BJ (cell line): ENCODE data around the gene USF1. TPM values are rescaled to one million over a fixed set of nuclear protein-coding genes. Genes with fewer than 3 reads are reported as not detected.
"Not testable (repeated sequence)": the region's sequence is repeated elsewhere in the genome, so short reads cannot be mapped to it uniquely, and the experiment has no call there.

Experiments
- CTCF ChIA-PET: fragments of 350-600 bp; formaldehyde crosslinking; extraction: SDS; loops from one replicate; lab custom pipeline; 2021; ENCODE audit warnings: antibody characterized with exemption, inconsistent platforms; lab: Yijun Ruan, JAX
- POLR2A ChIA-PET: fragments of 300-600 bp; sonication (Branson Sonifier 250); formaldehyde crosslinking; extraction: SDS; loops from one replicate; lab custom pipeline; 2021; ENCODE audit warnings: antibody characterized with exemption; lab: Charles Lee
- DNase-seq: peaks from one replicate; pipeline ENCODE4 v3.0.0-alpha.2; 2011; ENCODE audit warnings: low read depth
- H3K27me3 ChIP-seq: 2 replicates; pipeline ENCODE4 v1.6.0; 2011; ENCODE audit warnings: low read length; ENCODE audit not compliant: control insufficient read depth, insufficient read depth
- H3K36me3 ChIP-seq: 2 replicates; pipeline ENCODE4 v1.5.1; 2011; ENCODE audit warnings: low read length; ENCODE audit not compliant: control insufficient read depth, insufficient read depth
- H3K4me3 ChIP-seq: 2 replicates; pipeline ENCODE4 v1.5.1; 2011; ENCODE audit warnings: low read depth, mild to moderate bottlenecking, control low read depth, low read length
- polyA plus RNA-seq: library from polyadenylated mRNA; depleted of rRNA; stranded (reverse); fragments of >200 nt; gene quantifications from 2 replicates; pipeline ENCODE4 v1.2.3, GENCODE V29; 2011
- TF ChIP-seq, protein P1 (sequence below): IDR thresholded peaks from 2 replicates; pipeline ENCODE4 v1.5.1; 2011; ENCODE audit warnings: low read depth, mild to moderate bottlenecking, control low read depth, inconsistent platforms, low read length, moderate library complexity; ENCODE audit not compliant: insufficient read depth

The USF1 gene
- polyA plus RNA-seq, 1 experiment = 40.4 TPM

DNA sequence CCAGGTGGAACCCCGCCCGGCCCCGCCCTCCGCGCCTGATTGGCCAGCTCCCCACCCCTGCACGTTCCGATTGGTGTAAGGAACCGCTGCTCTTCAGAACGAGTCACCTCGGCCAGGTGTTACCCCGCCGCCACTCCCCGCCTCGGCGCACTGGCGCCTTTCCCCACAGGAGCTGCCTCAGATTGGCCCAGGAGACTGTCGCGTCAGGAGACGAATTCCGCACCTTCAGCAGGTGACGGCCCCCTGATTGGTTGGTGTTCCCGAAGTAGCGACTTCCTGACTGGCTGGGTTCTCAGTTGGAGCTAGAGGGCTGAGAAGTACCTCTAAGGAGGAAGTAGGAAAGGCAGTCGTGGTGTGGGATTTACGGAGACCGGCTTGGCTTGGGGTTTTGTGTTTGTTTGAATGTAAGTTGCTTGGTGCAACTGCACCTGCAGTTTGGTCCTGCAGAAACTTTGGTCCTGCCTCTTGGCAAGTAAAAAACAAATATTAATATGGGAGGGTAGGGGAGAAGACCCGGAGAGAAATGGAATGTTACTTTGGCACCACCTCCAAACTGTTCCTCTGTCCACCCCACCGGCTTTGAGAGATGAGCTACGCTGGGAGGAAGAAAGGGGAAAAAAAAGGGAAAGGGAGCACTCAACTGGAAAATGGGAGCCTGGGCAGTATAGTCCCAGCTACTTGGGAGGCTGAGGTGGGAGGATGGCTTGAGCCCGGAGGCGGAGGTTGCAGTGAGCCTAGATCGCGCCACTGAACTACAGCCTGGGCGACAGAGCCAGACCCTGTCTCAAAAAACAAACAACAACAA lies 24.4 kb downstream of the USF1 start:
- CTCF ChIA-PET = interaction anchor here (0.6 to 1.9 kb wide), 8 partner anchors 9 to 80 kb away, joined by 3 to 8 read pairs (median 3); partner anchors contain the start of gene TSTD1
- TF ChIP-seq, protein P1, sequence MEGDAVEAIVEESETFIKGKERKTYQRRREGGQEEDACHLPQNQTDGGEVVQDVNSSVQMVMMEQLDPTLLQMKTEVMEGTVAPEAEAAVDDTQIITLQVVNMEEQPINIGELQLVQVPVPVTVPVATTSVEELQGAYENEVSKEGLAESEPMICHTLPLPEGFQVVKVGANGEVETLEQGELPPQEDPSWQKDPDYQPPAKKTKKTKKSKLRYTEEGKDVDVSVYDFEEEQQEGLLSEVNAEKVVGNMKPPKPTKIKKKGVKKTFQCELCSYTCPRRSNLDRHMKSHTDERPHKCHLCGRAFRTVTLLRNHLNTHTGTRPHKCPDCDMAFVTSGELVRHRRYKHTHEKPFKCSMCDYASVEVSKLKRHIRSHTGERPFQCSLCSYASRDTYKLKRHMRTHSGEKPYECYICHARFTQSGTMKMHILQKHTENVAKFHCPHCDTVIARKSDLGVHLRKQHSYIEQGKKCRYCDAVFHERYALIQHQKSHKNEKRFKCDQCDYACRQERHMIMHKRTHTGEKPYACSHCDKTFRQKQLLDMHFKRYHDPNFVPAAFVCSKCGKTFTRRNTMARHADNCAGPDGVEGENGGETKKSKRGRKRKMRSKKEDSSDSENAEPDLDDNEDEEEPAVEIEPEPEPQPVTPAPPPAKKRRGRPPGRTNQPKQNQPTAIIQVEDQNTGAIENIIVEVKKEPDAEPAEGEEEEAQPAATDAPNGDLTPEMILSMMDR = no peak
- Histone ChIP-seq H3K27me3 (peaks cover 21% of the 10 kb centered on the region), H3K36me3 (no peaks in the 10 kb centered on the region), H3K4me3 (peak overlapping the region; percentile 32)
- POLR2A ChIA-PET = interaction anchor here (0.6 kb wide), 1 partner anchor 71 kb away, joined by 3 read pairs; no protein-coding TSS in a partner anchor
- DNase-seq = no peak

DNA sequence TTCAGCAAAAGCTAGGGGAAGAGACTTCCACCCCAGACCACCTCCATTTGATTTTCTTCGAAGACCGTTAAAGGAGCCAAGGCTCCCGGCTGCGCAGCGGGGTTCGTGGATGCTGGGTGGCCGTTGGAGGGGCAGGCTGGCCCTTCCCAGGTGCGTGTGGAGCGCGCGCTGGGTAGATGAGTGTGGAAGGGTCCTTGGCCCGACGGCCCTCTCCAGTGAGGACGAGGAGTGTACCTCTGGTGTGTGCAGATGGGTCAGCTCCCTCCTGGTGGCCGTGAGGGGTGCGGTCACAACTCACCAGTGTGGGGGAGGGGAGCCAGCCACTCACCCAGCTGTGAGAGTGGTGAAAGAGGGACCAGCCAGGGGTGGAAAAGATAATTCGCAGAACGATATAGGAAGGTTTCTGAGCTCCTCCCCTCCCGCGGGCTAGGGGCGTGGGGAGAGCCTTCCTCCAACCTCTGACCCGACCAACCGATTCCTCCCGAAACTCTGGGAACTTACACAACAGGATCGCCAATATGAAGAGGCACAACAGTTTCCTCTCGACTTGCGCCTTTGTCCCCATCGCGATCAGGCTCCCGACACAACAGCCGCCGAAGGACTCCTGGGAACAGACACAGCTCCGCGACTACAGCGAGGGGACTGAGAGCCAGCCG lies 25.1 kb downstream of the USF1 start, which contains the start of gene F11R:
TSS of gene F11R (minus strand) at position 644 of the 656 bp plus-strand sequence. CDS start at position 565, 79 bp downstream.
- POLR2A ChIA-PET = interaction anchor here (0.6 kb wide), 1 partner anchor 72 kb away, joined by 3 read pairs; no protein-coding TSS in a partner anchor
- TF ChIP-seq, protein P1 = no peak
- DNase-seq = no peak

DNA sequence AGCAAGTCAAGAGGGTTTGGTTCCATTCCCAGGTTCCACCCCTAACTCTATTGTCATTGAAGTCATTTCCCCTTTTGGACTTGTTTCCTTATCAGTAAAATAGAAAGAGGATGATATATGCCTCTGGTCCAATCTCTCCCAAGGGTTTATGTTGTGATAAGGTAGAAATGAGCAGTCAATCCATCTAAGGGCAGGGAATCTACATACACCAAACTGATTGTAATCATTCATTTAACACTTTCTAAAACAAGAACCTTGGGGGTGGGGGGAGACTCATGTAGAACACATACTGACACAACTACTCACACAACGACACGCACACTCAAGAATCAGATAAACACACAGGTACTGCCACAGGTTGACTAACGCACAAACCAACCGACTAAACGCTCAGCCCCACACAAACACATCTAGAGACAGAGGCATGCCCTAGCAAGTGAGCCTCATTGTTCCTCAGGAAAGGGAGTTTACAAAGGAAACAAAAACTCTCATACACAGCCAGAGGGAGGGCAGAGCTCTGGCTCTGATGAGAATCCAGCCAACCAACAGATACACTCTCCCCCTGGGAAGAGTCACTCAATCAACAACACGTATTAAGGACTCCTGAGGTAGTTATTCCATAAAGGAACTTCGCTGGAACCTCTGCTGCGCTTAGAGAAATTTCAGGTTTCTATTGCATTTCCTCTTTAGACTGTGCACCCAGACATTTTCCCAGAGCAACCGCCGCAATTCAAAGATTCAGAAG lies 25.9 kb downstream of the USF1 start:
- ChIA-PET POLR2A (no interaction called here), CTCF (interaction anchor here (1.1 to 1.9 kb wide), 3 partner anchors 22 to 77 kb away, joined by 3 to 8 read pairs (median 4); no protein-coding TSS in a partner anchor)
- Histone ChIP-seq H3K36me3 (no peaks in the 10 kb centered on the region), H3K4me3 (peak overlapping the region; percentile 32; the same call in 1 of the 2 replicates), H3K27me3 (peaks cover 21% of the 10 kb centered on the region)
- TF ChIP-seq, protein P1 = no peak
- DNase-seq = no peak

More for the DNA sequence above, 25.1 kb downstream of the USF1 start, which contains the start of gene F11R:
- CTCF ChIA-PET = interaction anchor here (0.8 to 1.9 kb wide), 7 partner anchors 10 to 80 kb away, joined by 3 to 8 read pairs (median 3); partner anchors contain the start of gene TSTD1
- no peaks in the 10 kb centered on the region for H3K36me3 ChIP-seq
- H3K4me3 ChIP-seq = peak within 1 kb of the TSS; percentile 32
- peaks cover 21% of the 10 kb centered on the region for H3K27me3 ChIP-seq

DNA sequence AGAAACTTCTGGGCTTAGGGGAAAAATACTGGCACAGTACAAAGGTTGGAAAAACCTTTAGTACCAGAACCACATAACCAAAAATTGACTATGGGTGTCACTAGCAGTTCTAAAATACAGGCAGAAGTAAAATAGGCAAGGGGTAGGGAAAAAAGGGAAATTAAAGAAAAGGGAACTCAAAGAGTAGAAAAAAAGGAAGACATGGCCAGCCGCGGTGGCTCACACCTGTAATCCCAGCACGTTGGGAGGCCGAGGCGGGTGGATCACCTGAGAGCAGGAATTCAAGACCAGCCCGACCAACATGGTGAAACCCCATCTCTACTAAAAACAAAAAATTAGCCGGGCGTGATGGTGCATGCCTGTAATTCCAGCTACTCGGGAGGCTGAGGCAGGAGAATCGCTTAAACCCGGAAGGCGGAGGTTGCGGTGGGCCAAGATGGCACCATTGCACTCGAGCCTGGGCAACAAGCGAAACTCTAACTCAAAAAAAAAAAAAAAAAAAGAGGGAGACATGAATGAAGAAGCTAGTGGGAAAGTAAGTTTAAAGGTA lies 26.6 kb downstream of the USF1 start:
- CTCF ChIA-PET = interaction anchor here (0.7 to 1.4 kb wide), 2 partner anchors 23 to 79 kb away, joined by 4 read pairs; partner anchors contain the start of gene KLHDC9

DNA sequence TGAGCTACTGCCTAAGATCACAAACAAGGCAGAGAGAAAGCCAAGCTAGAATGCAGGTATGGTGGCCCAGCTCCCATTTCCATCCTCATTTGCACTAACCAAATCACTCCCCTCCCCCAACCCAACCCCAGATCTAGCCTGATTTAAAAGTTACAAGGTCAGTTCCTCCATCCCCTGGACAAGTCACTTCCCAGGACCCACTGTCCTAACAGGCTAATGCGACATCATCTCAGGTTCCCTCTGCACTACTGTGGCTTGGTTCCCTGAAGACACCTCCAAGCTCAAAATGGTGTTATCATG lies 27.2 kb downstream of the USF1 start:
- no peak for DNase-seq
- ChIA-PET CTCF (interaction anchor here (1.0 to 1.4 kb wide), 3 partner anchors 11 to 23 kb away, joined by 3 to 4 read pairs (median 3); no protein-coding TSS in a partner anchor), POLR2A (no interaction called here)
- Histone ChIP-seq H3K27me3 (peaks cover 21% of the 10 kb centered on the region), H3K4me3 (no peak overlapping the region), H3K36me3 (no peaks in the 10 kb centered on the region)
- TF ChIP-seq, protein P1 = no peak

More for the DNA sequence above, 26.6 kb downstream of the USF1 start:
- H3K27me3 ChIP-seq = peaks cover 21% of the 10 kb centered on the region
- POLR2A ChIA-PET, H3K4me3 ChIP-seq, H3K36me3 ChIP-seq, DNase-seq: not testable (repeated sequence)
